Gastroesophageal sphincter (tissue), 4 donors: Measurements from ENCODE around the gene SEC24D. TPM values are rescaled to one million over a fixed set of nuclear protein-coding genes. Genes with fewer than 3 reads are reported as not detected.

Experiments
- ATAC-seq: fragments of 150-250 bp; one replicate; pipeline ENCODE4 v1.9.1; 2016; ENCODE audit warnings: mild to moderate bottlenecking, moderate library complexity
- H3K27ac ChIP-seq, 4 donors: fragments of 200-600 bp; sonication (generic) in 3 of 4; 1 replicate in 3 of 4; 2 replicates in 1 of 4; pipeline ENCODE4 v1.5.1; 2016 to 2019
- H3K27me3 ChIP-seq: fragments of 200-600 bp; sonication (generic); one replicate; pipeline ENCODE4 v1.5.1; 2019
- H3K36me3 ChIP-seq, 2 donors: fragments of 200-600 bp; sonication (generic); one replicate each; pipeline ENCODE4 v1.5.1; 2019; ENCODE audit warnings: control low read depth in 1 of 2
- H3K4me1 ChIP-seq, 3 donors: fragments of 200-600 bp; sonication (generic); 1 replicate in 2 of 3; 2 replicates in 1 of 3; pipeline ENCODE4 v1.5.1; 2016 to 2019; ENCODE audit warnings: control low read depth in 2 of 3
- H3K4me3 ChIP-seq, 2 donors: fragments of 200-600 bp; sonication (generic); one replicate each; pipeline ENCODE4 v1.5.1; 2019; ENCODE audit warnings: mild to moderate bottlenecking in 1 of 2, moderate library complexity in 1 of 2
- H3K9me3 ChIP-seq, 3 donors: fragments of 200-600 bp; sonication (generic); one replicate each; pipeline ENCODE4 v1.5.1; 2017 to 2019; ENCODE audit warnings: control low read depth in 2 of 3
- EP300 ChIP-seq: sonication (generic); formaldehyde crosslinking; IDR thresholded peaks from one replicate; pipeline ENCODE4 v1.6.1; 2017; ENCODE audit warnings: antibody characterized with exemption, mild to moderate bottlenecking
- POLR2A ChIP-seq, 2 donors: fragments of 450-650 bp; IDR thresholded peaks; one replicate each; pipeline ENCODE4 v1.6.1; 2017; ENCODE audit warnings: antibody characterized with exemption in 2 of 2, mild to moderate bottlenecking in 2 of 2, moderate library complexity in 1 of 2
- POLR2AphosphoS5 ChIP-seq: sonication (generic); formaldehyde crosslinking; IDR thresholded peaks from one replicate; pipeline ENCODE4 v1.6.1; 2017; ENCODE audit warnings: antibody characterized with exemption
- WGBS, 2 donors: methylation state at CpG; one replicate each; pipeline ENCODE4 v1.1.5; 2018; ENCODE audit warnings: low coverage in 1 of 2; 5-methylcytosine and 5-hydroxymethylcytosine counted together
- total RNA-seq, 4 donors: library from RNA; depleted of rRNA; stranded (reverse); fragments of >200 nt; gene quantifications; one replicate each; pipeline ENCODE4 v1.1.0, GENCODE V29; 2016
- TF ChIP-seq, protein P1 (sequence below), 4 experiments: fragments of 200-600 bp in 2 of 4; fragments of 450-650 bp in 2 of 4; sonication (generic) in 1 of 4; IDR thresholded peaks; one replicate each; pipeline ENCODE4 v1.5.1; 2017 to 2019; ENCODE audit warnings: antibody characterized with exemption in 4 of 4, mild to moderate bottlenecking in 2 of 4, moderate library complexity in 2 of 4

Gene SEC24D
- total RNA-seq, 4 donors from 2014 or later, result 29.3 to 40.9 (median 33.2) TPM

DNA sequence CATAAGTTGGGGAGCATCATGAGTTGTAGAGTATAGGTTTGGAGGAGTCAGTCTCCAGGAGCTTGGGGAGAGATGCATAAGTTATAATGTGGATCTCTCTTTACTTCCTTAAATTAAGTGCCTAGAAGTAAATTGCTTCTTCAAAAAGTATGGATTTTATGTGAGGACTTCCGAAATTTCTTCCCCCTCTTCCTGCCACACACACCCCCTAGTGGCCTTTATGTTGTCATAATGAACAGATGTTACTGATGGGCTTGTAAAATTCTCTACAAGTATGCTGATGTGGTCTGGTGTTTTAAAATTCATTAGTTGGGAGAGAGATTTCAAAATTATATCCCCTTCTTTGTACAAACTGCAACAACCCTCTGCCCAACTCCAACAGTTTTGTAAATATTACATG lies 153.0 kb downstream of the SEC24D start:
- no peak for ATAC-seq
- 0 to 14% methylated on average over 1 of the region's 1 CpG for WGBS, 2 donors
- peaks cover 0 to 5% of the 10 kb centered on the region in 2 donors for H3K36me3 ChIP-seq
- no peak overlapping the region for H3K27ac ChIP-seq
- no peak for TF ChIP-seq POLR2AphosphoS5
- TF ChIP-seq, protein P1, sequence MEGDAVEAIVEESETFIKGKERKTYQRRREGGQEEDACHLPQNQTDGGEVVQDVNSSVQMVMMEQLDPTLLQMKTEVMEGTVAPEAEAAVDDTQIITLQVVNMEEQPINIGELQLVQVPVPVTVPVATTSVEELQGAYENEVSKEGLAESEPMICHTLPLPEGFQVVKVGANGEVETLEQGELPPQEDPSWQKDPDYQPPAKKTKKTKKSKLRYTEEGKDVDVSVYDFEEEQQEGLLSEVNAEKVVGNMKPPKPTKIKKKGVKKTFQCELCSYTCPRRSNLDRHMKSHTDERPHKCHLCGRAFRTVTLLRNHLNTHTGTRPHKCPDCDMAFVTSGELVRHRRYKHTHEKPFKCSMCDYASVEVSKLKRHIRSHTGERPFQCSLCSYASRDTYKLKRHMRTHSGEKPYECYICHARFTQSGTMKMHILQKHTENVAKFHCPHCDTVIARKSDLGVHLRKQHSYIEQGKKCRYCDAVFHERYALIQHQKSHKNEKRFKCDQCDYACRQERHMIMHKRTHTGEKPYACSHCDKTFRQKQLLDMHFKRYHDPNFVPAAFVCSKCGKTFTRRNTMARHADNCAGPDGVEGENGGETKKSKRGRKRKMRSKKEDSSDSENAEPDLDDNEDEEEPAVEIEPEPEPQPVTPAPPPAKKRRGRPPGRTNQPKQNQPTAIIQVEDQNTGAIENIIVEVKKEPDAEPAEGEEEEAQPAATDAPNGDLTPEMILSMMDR (IDR thresholded peaks at IDR 0.05), result peak in 3 of 4 experiments; percentile 23 to 40 (median 35)
- no peaks in the 10 kb centered on the region for H3K27me3 ChIP-seq
- H3K4me1 ChIP-seq, result peaks cover 7 to 21% (median 8%) of the 10 kb centered on the region in 3 donors
- H3K9me3 ChIP-seq, result no peaks in the 10 kb centered on the region
- no peak overlapping the region for H3K4me3 ChIP-seq

DNA sequence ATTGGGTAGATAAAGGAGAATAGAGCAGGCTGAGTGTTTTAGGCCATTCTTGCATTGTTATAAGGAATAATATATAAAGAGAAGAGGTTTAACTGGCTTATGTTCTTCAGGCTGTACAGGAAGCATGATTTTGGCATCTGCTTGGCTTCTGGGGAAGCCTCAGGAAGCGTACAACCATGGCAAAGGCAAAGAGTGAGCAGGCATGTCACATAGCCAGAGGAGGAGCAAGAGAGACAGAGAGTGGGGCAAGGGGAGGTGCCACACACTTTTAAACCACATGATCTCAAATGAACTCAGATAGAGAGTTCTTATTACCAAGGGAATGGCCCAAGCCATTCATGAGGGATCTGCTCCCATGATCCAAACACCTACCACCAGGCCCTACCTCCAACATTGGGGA lies 155.1 kb downstream of the SEC24D start:
- TF ChIP-seq POLR2AphosphoS5 (no peak), EP300 (no peak), POLR2A (IDR thresholded peaks at IDR 0.05) (no peak)
- TF ChIP-seq, protein P1 (IDR thresholded peaks at IDR 0.05), result no peak

DNA sequence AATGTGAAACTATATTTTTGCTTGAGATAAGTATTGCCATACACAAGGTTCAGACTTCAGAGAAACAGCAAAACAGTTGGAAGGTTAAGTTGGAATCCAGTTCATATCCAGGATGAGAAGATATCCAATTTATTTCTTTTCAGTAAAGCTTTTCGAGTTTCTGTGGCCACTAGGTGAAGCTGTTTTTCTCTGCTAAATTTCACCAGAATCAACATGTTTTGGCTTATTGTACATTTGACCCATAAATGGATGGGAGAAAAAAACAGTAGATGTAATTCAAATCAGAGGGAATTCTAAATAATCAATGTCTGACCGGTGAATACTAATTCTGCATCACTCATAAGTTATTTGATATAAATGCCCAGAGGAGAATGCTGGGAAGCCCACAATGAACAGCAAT lies 159.8 kb downstream of the SEC24D start:
- no peak for ATAC-seq
- H3K27me3 ChIP-seq, result no peaks in the 10 kb centered on the region
- H3K27ac ChIP-seq, result no peak overlapping the region
- H3K4me1 ChIP-seq, result no peaks in the 10 kb centered on the region
- no peaks in the 10 kb centered on the region for H3K9me3 ChIP-seq
- no peaks in the 10 kb centered on the region for H3K36me3 ChIP-seq
- TF ChIP-seq EP300 (no peak), POLR2AphosphoS5 (no peak), POLR2A (IDR thresholded peaks at IDR 0.05) (no peak)
- TF ChIP-seq, protein P1 (IDR thresholded peaks at IDR 0.05), result no peak
- WGBS, 2 donors, result 61 to 65% methylated on average over 2 of the region's 2 CpGs
- H3K4me3 ChIP-seq, result no peak overlapping the region

More for the DNA sequence above, 155.1 kb downstream of the SEC24D start:
- ATAC-seq, result no peak
- WGBS, 2 donors, result 31 to 83% methylated on average over 1 of the region's 1 CpG
- H3K27me3 ChIP-seq, result no peaks in the 10 kb centered on the region
- no peak overlapping the region for H3K27ac ChIP-seq
- peaks cover 0 to under 1% (median 0%) of the 10 kb centered on the region in 3 donors for H3K4me1 ChIP-seq
- H3K9me3 ChIP-seq, result no peaks in the 10 kb centered on the region
- no peaks in the 10 kb centered on the region for H3K36me3 ChIP-seq
- H3K4me3 ChIP-seq, result no peak overlapping the region

Other genes with a start within 250 kb of the SEC24D start
- 10 to 100 TPM; 47.0 to 83.9 (median 65.9) TPM for gene METTL14, start 150.7 kb downstream of the SEC24D start, total RNA-seq
- gene SYNPO2, start 52.7 kb upstream of the SEC24D start, total RNA-seq, result 1,000 to 10,000 TPM; 1,547 to 3,168 (median 2,047) TPM